GM19240 (cell line): Measurements from ENCODE around the gene GTF2E1.
"Not testable (repeated sequence)": the region's sequence is repeated elsewhere in the genome, so short reads cannot be mapped to it uniquely, and the experiment has no call there.

Experiments
- DNase-seq: peaks from one replicate; pipeline ENCODE4 v3.0.0; 2011; ENCODE audit warnings: low spot score; ENCODE audit not compliant: insufficient read length

The GTF2E1 gene

GRCh38 chr3:120753810-120754209 lies 11.3 kb downstream of the GTF2E1 start:
- DNase-seq: no peak

GRCh38 chr3:120756061-120756460 lies 13.5 kb downstream of the GTF2E1 start:
- no peak for DNase-seq

- not testable (repeated sequence) for DNase-seq
Measured at GRCh38 chr3:120758551-120758950, 16.0 kb downstream of the GTF2E1 start.

GRCh38 chr3:120762615-120763014 lies 20.1 kb downstream of the GTF2E1 start:
- DNase-seq: no peak

- no peak for DNase-seq
Measured at GRCh38 chr3:120763601-120764000, 21.1 kb downstream of the GTF2E1 start.

- DNase-seq: no peak
Measured at GRCh38 chr3:120764206-120764605, 21.7 kb downstream of the GTF2E1 start.

- no peak for DNase-seq
Measured at GRCh38 chr3:120765830-120766493, 23.4 kb downstream of the GTF2E1 start.

GRCh38 chr3:120766576-120766975 lies 24.0 kb downstream of the GTF2E1 start:
- DNase-seq: no peak

- no peak for DNase-seq
Measured at GRCh38 chr3:120767106-120767505, 24.6 kb downstream of the GTF2E1 start.

GRCh38 chr3:120769436-120769835 lies 26.9 kb downstream of the GTF2E1 start:
- no peak for DNase-seq

GRCh38 chr3:120770891-120771290 lies 28.3 kb downstream of the GTF2E1 start:
- no peak for DNase-seq

- DNase-seq: no peak
Measured at GRCh38 chr3:120772081-120772480, 29.5 kb downstream of the GTF2E1 start.

GRCh38 chr3:120773932-120774331 lies 31.4 kb downstream of the GTF2E1 start:
- DNase-seq: no peak

- DNase-seq: no peak
Measured at GRCh38 chr3:120775411-120775810, 32.9 kb downstream of the GTF2E1 start.

- no peak for DNase-seq
Measured at GRCh38 chr3:120778776-120779175, 36.2 kb downstream of the GTF2E1 start.

- no peak for DNase-seq
Measured at GRCh38 chr3:120780977-120781376, 38.4 kb downstream of the GTF2E1 start.

GRCh38 chr3:120785832-120786231 lies 43.3 kb downstream of the GTF2E1 start:
- DNase-seq: not testable (repeated sequence)

GRCh38 chr3:120791010-120791409 lies 48.5 kb downstream of the GTF2E1 start:
- DNase-seq: no peak

GRCh38 chr3:120791913-120792312 lies 49.4 kb downstream of the GTF2E1 start:
- DNase-seq: no peak

- DNase-seq: no peak
Measured at GRCh38 chr3:120793601-120794000, 51.1 kb downstream of the GTF2E1 start.

- peak; percentile 8 for DNase-seq
Measured at GRCh38 chr3:120795017-120795648, 52.6 kb downstream of the GTF2E1 start.

- DNase-seq: no peak
Measured at GRCh38 chr3:120795959-120796358, 53.4 kb downstream of the GTF2E1 start.

GRCh38 chr3:120796976-120797375 lies 54.4 kb downstream of the GTF2E1 start:
- DNase-seq: no peak
